Measurements from ENCODE around the gene RYR2.

Gene RYR2

GRCh38 chr1:237255071-237255470, 213.1 kb downstream of the RYR2 start:
- Histone ChIP-seq H3K14ac (ENCODE audit: low read length) (no peak overlapping the region), H3K27ac (ENCODE audit: low read depth, low read length) (no peak overlapping the region), H3K79me1 (ENCODE audit: low read length) (no peaks in the 10 kb centered on the region), H3K4me3 (ENCODE audit: low read depth, low read length) (no peak overlapping the region), H4K12ac (ENCODE audit: low read depth, low read length) (no peak overlapping the region), H3K18ac (ENCODE audit: low read length) (no peak overlapping the region), H2BK12ac (ENCODE audit: low read length) (no peak overlapping the region), H3K4me1 (ENCODE audit: control insufficient read depth in 1 of 2, insufficient read depth in 2 of 2, low read length in 2 of 2) (peaks cover 0 to 3% of the 10 kb centered on the region in 2 experiments), H3K4ac (ENCODE audit: low read depth, low read length) (no peak overlapping the region), H4K8ac (ENCODE audit: low read depth, low read length) (no peak overlapping the region), H3K9ac (ENCODE audit: low read length) (no peak overlapping the region), H3K4me2 (ENCODE audit: low read length) (no peak overlapping the region), H4K91ac (ENCODE audit: low read depth, low read length) (no peak overlapping the region), H3K23ac (ENCODE audit: low read length) (no peak overlapping the region), H2AK5ac (ENCODE audit: low read length) (no peak overlapping the region), H2BK5ac (ENCODE audit: low read depth, low read length, poor library complexity) (no peak overlapping the region), H3K9me3 (ENCODE audit: insufficient read depth, low read depth, low read length) (no peaks in the 10 kb centered on the region), H3K36me3 (ENCODE audit: control insufficient read depth in 1 of 2, insufficient read depth in 2 of 2, low read length in 2 of 2) (peaks cover 0 to 2% of the 10 kb centered on the region in 2 experiments), H2AFZ (ENCODE audit: insufficient read depth, low read length, poor library complexity) (no peak overlapping the region), H3K27me3 (ENCODE audit: insufficient read depth, low read length) (no peaks in the 10 kb centered on the region), H3K79me2 (ENCODE audit: control insufficient read depth, insufficient read depth, low read length, poor library complexity) (peaks cover 1% of the 10 kb centered on the region), H2BK120ac (ENCODE audit: insufficient read depth, low read length, poor library complexity) (no peak overlapping the region)
- no peak for DNase-seq
- WGBS (ENCODE audit: extremely low coverage, insufficient coverage, insufficient read length), result no CpG with 5 or more reads among the region's 1 CpG

- Histone ChIP-seq H3K27me3 (ENCODE audit: insufficient read depth, low read length) (no peaks in the 10 kb centered on the region), H3K14ac (ENCODE audit: low read length) (no peak overlapping the region)
Observed at GRCh38 chr1:237258871-237259270, 216.9 kb downstream of the RYR2 start.

GRCh38 chr1:237261198-237261597, 219.2 kb downstream of the RYR2 start:
- Histone ChIP-seq H4K12ac (ENCODE audit: low read depth, low read length) (no peak overlapping the region), H3K14ac (ENCODE audit: low read length) (no peak overlapping the region), H2AK5ac (ENCODE audit: low read length) (no peak overlapping the region), H3K4me3 (ENCODE audit: low read depth, low read length) (no peak overlapping the region), H3K27me3 (ENCODE audit: insufficient read depth, low read length) (no peaks in the 10 kb centered on the region), H3K4ac (ENCODE audit: low read depth, low read length) (no peak overlapping the region), H2BK12ac (ENCODE audit: low read length) (no peak overlapping the region), H3K4me2 (ENCODE audit: low read length) (no peak overlapping the region), H3K4me1 (ENCODE audit: control insufficient read depth in 1 of 2, insufficient read depth in 2 of 2, low read length in 2 of 2) (peaks cover 5% of the 10 kb centered on the region in 2 experiments), H3K18ac (ENCODE audit: low read length) (no peak overlapping the region), H3K9me3 (ENCODE audit: insufficient read depth, low read depth, low read length) (no peaks in the 10 kb centered on the region), H2BK5ac (ENCODE audit: low read depth, low read length, poor library complexity) (no peak overlapping the region), H3K23ac (ENCODE audit: low read length) (no peak overlapping the region), H4K91ac (ENCODE audit: low read depth, low read length) (no peak overlapping the region), H4K8ac (ENCODE audit: low read depth, low read length) (no peak overlapping the region), H3K9ac (ENCODE audit: low read length) (no peak overlapping the region), H2BK120ac (ENCODE audit: insufficient read depth, low read length, poor library complexity) (no peak overlapping the region), H2AFZ (ENCODE audit: insufficient read depth, low read length, poor library complexity) (no peak overlapping the region), H3K27ac (ENCODE audit: low read depth, low read length) (no peak overlapping the region), H3K36me3 (ENCODE audit: control insufficient read depth in 1 of 2, insufficient read depth in 2 of 2, low read length in 2 of 2) (no peaks in the 10 kb centered on the region), H3K79me1 (ENCODE audit: low read length) (no peaks in the 10 kb centered on the region), H3K79me2 (ENCODE audit: control insufficient read depth, insufficient read depth, low read length, poor library complexity) (no peaks in the 10 kb centered on the region)
- WGBS (ENCODE audit: extremely low coverage, insufficient coverage, insufficient read length), result no CpG with 5 or more reads among the region's 4 CpGs
- DNase-seq, result no peak

More at GRCh38 chr1:237258871-237259270, 216.9 kb downstream of the RYR2 start:
- Histone ChIP-seq H2AFZ (ENCODE audit: insufficient read depth, low read length, poor library complexity) (no peak overlapping the region), H3K4me3 (ENCODE audit: low read depth, low read length) (no peak overlapping the region), H3K36me3 (ENCODE audit: control insufficient read depth in 1 of 2, insufficient read depth in 2 of 2, low read length in 2 of 2) (no peaks in the 10 kb centered on the region), H3K79me2 (ENCODE audit: control insufficient read depth, insufficient read depth, low read length, poor library complexity) (no peaks in the 10 kb centered on the region), H3K79me1 (ENCODE audit: low read length) (no peaks in the 10 kb centered on the region), H3K27ac (ENCODE audit: low read depth, low read length) (no peak overlapping the region), H4K12ac (ENCODE audit: low read depth, low read length) (no peak overlapping the region), H3K18ac (ENCODE audit: low read length) (no peak overlapping the region), H3K4me2 (ENCODE audit: low read length) (no peak overlapping the region), H3K4ac (ENCODE audit: low read depth, low read length) (no peak overlapping the region), H4K91ac (ENCODE audit: low read depth, low read length) (no peak overlapping the region), H3K23ac (ENCODE audit: low read length) (no peak overlapping the region), H2AK5ac (ENCODE audit: low read length) (no peak overlapping the region), H3K4me1 (ENCODE audit: control insufficient read depth in 1 of 2, insufficient read depth in 2 of 2, low read length in 2 of 2) (peaks cover 5% of the 10 kb centered on the region in 2 experiments), H2BK5ac (ENCODE audit: low read depth, low read length, poor library complexity) (no peak overlapping the region), H3K9ac (ENCODE audit: low read length) (no peak overlapping the region), H2BK120ac (ENCODE audit: insufficient read depth, low read length, poor library complexity) (no peak overlapping the region), H2BK12ac (ENCODE audit: low read length) (no peak overlapping the region), H4K8ac (ENCODE audit: low read depth, low read length) (no peak overlapping the region), H3K9me3 (ENCODE audit: insufficient read depth, low read depth, low read length) (no peaks in the 10 kb centered on the region)
- DNase-seq, result no peak

- Histone ChIP-seq H2BK120ac (ENCODE audit: insufficient read depth, low read length, poor library complexity) (no peak overlapping the region), H3K9me3 (ENCODE audit: insufficient read depth, low read depth, low read length) (no peaks in the 10 kb centered on the region), H2AK5ac (ENCODE audit: low read length) (no peak overlapping the region), H3K14ac (ENCODE audit: low read length) (no peak overlapping the region), H2AFZ (ENCODE audit: insufficient read depth, low read length, poor library complexity) (no peak overlapping the region), H4K91ac (ENCODE audit: low read depth, low read length) (no peak overlapping the region), H3K4ac (ENCODE audit: low read depth, low read length) (no peak overlapping the region), H3K4me2 (ENCODE audit: low read length) (no peak overlapping the region), H4K8ac (ENCODE audit: low read depth, low read length) (no peak overlapping the region), H3K27ac (ENCODE audit: low read depth, low read length) (no peak overlapping the region), H3K4me1 (ENCODE audit: control insufficient read depth in 1 of 2, insufficient read depth in 2 of 2, low read length in 2 of 2) (no peaks in the 10 kb centered on the region), H3K79me2 (ENCODE audit: control insufficient read depth, insufficient read depth, low read length, poor library complexity) (no peaks in the 10 kb centered on the region), H4K12ac (ENCODE audit: low read depth, low read length) (no peak overlapping the region), H2BK12ac (ENCODE audit: low read length) (no peak overlapping the region), H3K9ac (ENCODE audit: low read length) (no peak overlapping the region), H2BK5ac (ENCODE audit: low read depth, low read length, poor library complexity) (no peak overlapping the region), H3K23ac (ENCODE audit: low read length) (no peak overlapping the region), H3K27me3 (ENCODE audit: insufficient read depth, low read length) (no peaks in the 10 kb centered on the region), H3K4me3 (ENCODE audit: low read depth, low read length) (no peak overlapping the region), H3K36me3 (ENCODE audit: control insufficient read depth in 1 of 2, insufficient read depth in 2 of 2, low read length in 2 of 2) (no peaks in the 10 kb centered on the region), H3K79me1 (ENCODE audit: low read length) (no peaks in the 10 kb centered on the region), H3K18ac (ENCODE audit: low read length) (no peak overlapping the region)
- WGBS (ENCODE audit: extremely low coverage, insufficient coverage, insufficient read length), result no CpG with 5 or more reads among the region's 2 CpGs
- DNase-seq, result no peak
Observed at GRCh38 chr1:237267743-237268142, 225.8 kb downstream of the RYR2 start.
